Loucy (cell line): ENCODE results near the gene EPN2.
"Not testable (repeated sequence)": the region's sequence is repeated elsewhere in the genome, so short reads cannot be mapped to it uniquely, and the experiment has no call there.

ENCODE experiments used
- EZH2phosphoT487 ChIP-seq: fragments of 200-600 bp; IDR thresholded peaks from 2 replicates; pipeline ENCODE4 v1.6.1; 2018; ENCODE audit warnings: antibody characterized with exemption, mild to moderate bottlenecking, moderate library complexity, borderline replicate concordance
- TF ChIP-seq, protein P1 (sequence below): fragments of 200-600 bp; sonication (generic); conservative IDR thresholded peaks from 2 replicates; pipeline ENCODE4 v1.5.1; 2014; ENCODE audit warnings: mild to moderate bottlenecking, antibody characterized with exemption, low read length

DNA sequence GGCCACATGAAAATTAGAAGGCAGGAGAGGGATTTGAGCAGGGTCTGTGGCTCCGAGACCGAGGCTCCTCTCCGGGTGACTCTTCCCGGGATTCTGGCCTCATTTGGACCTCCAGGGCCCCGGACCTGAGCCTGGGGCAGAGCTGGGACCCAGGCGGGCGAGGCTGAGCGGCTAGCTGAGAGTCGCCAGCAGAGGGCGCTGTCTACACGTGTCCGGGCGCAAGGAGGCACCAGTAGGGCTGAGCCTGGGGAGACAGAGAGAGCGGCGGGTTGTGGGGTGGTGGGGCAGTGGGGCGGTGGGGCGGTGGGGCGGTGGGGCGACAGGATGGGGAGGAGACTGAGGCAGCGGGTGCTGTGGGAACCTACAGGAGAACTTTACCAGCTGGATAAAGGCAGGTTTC, 34.7 kb upstream of the EPN2 start:
- TF ChIP-seq, protein P1, sequence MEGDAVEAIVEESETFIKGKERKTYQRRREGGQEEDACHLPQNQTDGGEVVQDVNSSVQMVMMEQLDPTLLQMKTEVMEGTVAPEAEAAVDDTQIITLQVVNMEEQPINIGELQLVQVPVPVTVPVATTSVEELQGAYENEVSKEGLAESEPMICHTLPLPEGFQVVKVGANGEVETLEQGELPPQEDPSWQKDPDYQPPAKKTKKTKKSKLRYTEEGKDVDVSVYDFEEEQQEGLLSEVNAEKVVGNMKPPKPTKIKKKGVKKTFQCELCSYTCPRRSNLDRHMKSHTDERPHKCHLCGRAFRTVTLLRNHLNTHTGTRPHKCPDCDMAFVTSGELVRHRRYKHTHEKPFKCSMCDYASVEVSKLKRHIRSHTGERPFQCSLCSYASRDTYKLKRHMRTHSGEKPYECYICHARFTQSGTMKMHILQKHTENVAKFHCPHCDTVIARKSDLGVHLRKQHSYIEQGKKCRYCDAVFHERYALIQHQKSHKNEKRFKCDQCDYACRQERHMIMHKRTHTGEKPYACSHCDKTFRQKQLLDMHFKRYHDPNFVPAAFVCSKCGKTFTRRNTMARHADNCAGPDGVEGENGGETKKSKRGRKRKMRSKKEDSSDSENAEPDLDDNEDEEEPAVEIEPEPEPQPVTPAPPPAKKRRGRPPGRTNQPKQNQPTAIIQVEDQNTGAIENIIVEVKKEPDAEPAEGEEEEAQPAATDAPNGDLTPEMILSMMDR, result not testable (repeated sequence)
- not testable (repeated sequence) for TF ChIP-seq EZH2phosphoT487
